Measurements from ENCODE around the gene SMPD3.

Gene SMPD3

GRCh38 chr16:68357521-68357922 lies 90.8 kb downstream of the SMPD3 start:
- no peak for DNase-seq (ENCODE audit: low read depth in 2 of 2)

DNA sequence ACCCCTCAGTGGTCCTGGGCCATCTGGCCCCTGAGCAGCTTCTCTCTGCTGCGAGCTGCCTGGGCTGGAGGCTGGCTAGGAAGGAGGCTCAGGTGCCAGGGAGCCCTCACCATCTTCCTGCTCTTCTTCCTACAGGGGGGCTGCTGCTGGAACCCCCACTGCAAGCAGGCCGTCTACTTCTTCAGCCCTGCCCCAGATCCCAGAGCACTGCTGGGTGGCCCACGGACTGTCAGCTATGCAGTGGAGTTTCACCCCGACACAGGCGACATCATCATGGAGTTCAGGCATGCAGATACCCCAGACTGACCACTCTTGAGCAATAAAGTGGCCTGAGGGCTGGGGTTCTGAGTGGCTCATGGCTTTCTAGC lies 91.4 kb downstream of the SMPD3 start:
- DNase-seq (ENCODE audit: low read depth in 2 of 2) = no peak

- DNase-seq (ENCODE audit: low read depth in 2 of 2) = no peak
These were observed 91.9 kb downstream of the SMPD3 start for GRCh38 chr16:68356249-68356918.

- no peak for DNase-seq (ENCODE audit: low read depth in 2 of 2)
These were observed 92.7 kb downstream of the SMPD3 start for GRCh38 chr16:68355447-68356248.

- DNase-seq (ENCODE audit: low read depth in 2 of 2) = no peak
These were observed 93.5 kb downstream of the SMPD3 start for GRCh38 chr16:68354816-68355215.

DNA sequence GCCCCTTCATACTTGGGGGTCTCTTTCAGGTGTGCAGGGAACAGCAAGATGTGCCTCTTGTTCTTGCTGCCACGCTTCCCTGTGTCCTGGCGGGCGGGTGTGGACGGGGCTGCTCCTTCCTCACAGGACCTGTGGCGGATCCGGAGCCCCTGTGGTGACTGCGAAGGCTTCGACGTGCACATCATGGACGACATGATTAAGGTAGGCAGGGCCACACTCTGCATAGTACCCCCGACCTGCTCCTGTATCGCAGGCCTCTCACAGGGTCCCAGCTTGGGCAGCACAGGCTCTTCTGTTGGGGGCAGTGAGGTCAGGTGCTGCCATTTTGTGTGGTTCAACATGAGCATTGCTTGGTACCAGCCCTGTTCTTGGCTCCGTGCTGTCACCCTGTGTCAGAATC lies 94.9 kb downstream of the SMPD3 start:
- DNase-seq (ENCODE audit: low read depth in 2 of 2) = no peak

DNA sequence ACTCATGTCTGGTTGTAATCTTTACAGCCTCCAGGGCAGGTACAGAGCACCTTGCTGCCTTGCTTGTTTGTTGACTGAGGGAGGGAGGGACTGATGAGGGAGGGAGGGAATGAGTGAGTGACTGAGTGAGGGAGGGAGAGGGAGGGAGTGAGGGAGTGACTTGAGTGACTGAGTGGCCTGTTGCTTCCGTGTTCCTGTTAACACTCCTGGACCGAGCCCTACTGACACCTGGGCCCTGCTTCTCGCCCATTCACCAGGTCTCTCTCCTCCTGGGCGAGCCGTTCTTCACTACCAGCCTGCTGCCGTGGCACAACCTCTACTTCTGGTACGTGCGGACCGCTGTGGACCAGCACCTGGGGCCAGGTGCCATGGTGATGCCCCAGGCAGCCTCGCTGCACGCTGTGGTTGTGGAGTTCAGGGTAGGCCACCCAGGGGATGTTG lies 96.3 kb downstream of the SMPD3 start:
- no peak for DNase-seq (ENCODE audit: low read depth in 2 of 2)

DNA sequence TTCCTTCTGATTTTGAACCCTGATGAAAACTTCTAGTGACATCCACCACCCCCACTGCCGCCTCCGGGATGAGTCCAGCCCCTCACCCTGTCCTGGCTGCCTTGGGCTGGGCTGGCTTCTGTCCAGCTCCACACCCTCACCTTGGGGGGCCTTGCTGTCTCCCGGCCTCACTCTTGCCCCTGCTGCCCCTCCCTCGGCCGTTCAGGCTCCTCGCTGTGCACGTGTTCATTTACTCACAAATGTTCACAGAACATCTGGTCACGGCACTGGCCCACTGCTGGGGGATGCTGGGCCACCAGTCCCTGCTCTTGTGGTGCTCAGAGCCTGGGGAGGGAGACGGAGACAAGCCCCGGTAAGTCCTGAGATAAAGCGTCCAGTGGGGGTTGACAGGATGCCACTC lies 96.8 kb downstream of the SMPD3 start:
- no peak for DNase-seq (ENCODE audit: low read depth in 2 of 2)

DNA sequence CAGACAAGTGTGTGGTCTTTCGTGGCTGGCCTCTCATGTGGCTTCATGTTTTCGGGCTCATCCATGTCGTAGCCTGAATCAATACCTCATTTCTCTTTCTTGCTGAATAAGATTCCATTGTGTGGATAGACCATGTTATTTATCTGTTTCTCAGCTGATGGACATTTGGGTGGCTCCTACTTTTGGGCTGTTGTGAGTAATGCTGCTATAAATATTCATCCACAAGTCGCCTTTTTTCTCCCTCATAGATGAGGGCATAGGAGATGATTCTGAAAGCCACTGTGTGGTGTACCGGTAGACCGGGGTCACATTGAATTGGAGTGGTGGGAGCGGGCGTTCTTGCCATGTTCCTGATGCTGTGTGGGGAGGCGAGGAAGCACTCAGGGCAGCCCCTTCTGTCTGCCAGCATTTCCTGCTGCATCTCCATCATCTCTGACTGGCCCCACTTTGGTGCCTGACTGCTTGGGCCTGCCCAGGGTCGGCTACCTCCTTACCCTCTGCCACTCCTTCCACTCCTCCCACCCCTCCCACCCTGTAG lies 97.4 kb downstream of the SMPD3 start:
- DNase-seq (ENCODE audit: low read depth in 2 of 2) = no peak

- DNase-seq (ENCODE audit: low read depth in 2 of 2) = no peak
These were observed 98.4 kb downstream of the SMPD3 start for GRCh38 chr16:68349838-68350410.

GRCh38 chr16:68348639-68349445 lies 99.5 kb downstream of the SMPD3 start:
- no peak for DNase-seq (ENCODE audit: low read depth in 2 of 2)

GRCh38 chr16:68347605-68348004 lies 100.7 kb downstream of the SMPD3 start:
- DNase-seq (ENCODE audit: low read depth in 2 of 2) = no peak

DNA sequence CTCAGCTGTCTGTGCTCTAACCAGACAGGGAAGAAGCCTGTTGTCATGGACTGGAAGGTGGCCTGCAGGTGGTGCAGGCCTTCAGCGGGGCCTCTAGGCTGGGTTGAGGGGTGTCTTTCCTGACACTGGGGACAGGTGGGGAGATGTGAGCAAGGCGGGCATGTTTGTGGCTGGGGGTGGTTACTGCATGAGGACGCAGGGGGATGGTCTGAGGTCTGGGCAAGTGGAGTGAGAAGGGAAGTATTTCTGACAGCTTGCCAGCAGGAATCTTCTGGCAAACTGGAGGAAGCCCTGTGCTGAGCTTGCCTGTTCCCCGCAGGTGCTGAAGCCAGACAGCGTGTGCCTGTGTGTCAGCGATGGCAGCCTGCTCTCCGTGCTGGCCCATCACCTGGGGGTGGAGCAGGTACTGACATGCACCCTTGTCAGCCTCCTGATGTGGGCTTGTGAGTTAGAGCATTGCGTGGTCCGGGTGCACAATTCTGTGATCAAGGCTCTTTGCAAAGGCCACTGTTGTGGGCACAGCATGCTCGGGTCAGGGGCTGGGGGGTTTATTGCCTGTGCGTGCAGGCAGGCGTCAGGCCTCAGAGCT lies 101.3 kb downstream of the SMPD3 start:
- DNase-seq (ENCODE audit: low read depth in 2 of 2) = no peak

DNA sequence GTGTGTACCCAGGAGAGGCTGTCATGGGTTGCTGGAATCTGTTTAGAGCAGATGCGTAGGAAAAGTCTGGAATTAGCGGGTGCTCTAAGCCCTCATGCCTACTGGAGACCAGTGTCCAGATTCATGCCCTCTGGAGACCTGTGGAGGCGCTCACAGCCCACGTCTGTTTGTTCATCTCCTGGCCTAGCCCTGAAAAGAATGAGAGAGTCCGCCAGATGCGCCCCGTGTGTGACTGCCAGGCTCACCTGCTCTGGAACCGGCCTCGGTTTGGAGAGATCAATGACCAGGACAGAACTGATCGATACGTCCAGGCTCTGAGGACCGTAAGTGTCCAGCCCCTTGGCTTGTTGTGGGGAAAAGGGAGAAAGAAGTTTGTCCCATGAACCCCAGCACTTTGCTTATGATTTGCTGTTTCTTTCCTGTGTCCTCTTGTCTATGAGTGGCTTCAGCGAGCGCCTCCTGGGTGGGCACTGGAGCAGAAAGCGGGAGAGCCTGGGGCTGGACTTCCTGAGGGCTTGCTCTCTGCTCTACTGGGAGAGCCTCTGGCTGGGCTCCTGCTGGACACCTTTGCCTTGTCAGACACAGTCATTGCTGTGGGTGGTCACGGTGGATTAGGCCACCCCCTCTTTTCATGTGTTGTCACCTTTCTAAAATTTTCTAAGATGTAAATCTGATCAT lies 102.2 kb downstream of the SMPD3 start:
- DNase-seq (ENCODE audit: low read depth in 2 of 2) = no peak

- no peak for DNase-seq (ENCODE audit: low read depth in 2 of 2)
These were observed 102.9 kb downstream of the SMPD3 start for GRCh38 chr16:68345351-68345810.

- no peak for DNase-seq (ENCODE audit: low read depth in 2 of 2)
These were observed 104.1 kb downstream of the SMPD3 start for GRCh38 chr16:68344252-68344651.

- DNase-seq (ENCODE audit: low read depth in 2 of 2) = no peak
These were observed 105.2 kb downstream of the SMPD3 start for GRCh38 chr16:68343137-68343536.

- DNase-seq (ENCODE audit: low read depth in 2 of 2) = no peak
These were observed 105.7 kb downstream of the SMPD3 start for GRCh38 chr16:68342620-68343019.

GRCh38 chr16:68339214-68339613 lies 109.1 kb downstream of the SMPD3 start:
- no peak for DNase-seq (ENCODE audit: low read depth in 2 of 2)

DNA sequence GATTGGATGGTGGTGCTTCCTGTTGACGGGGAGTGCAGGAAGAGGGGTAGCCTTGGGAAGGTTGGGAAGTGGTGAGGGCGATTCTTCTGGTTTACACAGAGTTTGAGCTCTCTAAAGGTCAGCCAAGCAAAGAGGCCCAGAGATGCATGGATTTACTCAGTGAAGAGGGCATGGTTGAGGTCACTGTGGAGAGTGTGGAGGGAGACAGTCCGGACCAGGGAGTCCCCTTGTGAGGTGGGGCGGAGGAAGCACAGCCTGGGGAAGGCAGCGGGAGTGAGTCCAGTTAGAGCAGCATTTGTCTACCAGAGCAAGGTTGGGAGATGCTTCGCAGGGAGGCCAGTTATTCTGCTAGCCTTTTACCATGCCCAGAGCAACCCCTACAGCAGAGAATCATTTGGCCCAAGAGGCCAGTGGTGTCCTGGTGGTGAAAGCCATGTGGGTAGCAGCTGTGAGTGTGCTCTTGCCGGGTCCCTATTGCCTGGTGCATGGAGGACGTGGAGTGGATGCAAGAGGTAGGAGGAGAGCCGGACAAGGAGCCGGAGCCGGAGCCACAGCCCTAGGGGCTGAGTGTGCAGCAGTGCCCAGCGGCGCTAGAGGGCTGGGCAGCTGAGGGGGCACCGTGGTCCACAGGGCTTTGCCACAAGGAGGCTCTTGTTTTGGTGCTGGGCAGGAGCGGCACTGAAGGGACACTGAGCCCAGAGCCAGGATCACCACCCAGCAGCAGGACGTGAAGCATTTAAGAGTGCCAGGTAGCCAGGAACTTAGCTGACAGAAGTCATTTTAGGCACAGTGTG lies 109.8 kb downstream of the SMPD3 start:
- DNase-seq (ENCODE audit: low read depth in 2 of 2) = no peak
